ENCODE measurements around the gene MTHFR. TPM values are rescaled to one million over a fixed set of nuclear protein-coding genes. Genes with fewer than 3 reads are reported as not detected.
A peak's percentile ranks its signal among the peaks of the same experiment; 100 is the strongest.

Gene MTHFR
- total RNA-seq, 2 donors from 2014 or later = 22.3 to 30.0 TPM

DNA sequence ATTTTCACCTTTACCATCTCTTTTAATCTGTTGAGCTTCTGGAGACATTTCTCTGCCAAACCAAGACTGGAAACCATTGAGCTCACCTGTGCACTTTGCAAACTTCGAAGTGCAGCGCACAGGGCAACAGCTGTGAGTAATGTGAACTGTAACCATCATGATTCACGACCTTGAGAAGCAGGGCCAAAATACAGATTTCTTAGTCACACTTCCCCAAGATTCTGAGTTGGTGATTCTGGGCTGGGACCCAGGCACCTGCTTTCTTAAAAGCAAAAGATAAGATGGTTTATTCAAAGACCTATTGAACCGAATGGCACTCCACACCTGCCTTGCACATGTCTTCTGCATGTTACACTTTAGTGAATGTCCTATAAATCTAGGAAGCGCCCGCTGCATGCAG is 59.7 kb downstream of the MTHFR start:
- H3K27me3 Mint-ChIP-seq (ENCODE audit: insufficient read depth) = no peaks in the 10 kb centered on the region
- no peaks in the 10 kb centered on the region for H3K4me1 ChIP-seq (ENCODE audit: control insufficient read depth, insufficient read depth, low read length)
- peaks cover 5% of the 10 kb centered on the region for H3K36me3 ChIP-seq (ENCODE audit: control insufficient read depth, insufficient read depth, low read length)
- no peak overlapping the region for H3K27ac Mint-ChIP-seq
- WGBS, 2 experiments (ENCODE audit: insufficient coverage in 1 of 2, insufficient read length in 1 of 2) = 93 to 98% methylated on average over 5 to 6 of the region's 6 CpGs
- H3K27me3 ChIP-seq (ENCODE audit: control insufficient read depth, insufficient read depth, low read length, poor library complexity, severe bottlenecking) = no peaks in the 10 kb centered on the region
- no peak overlapping the region for H3K27ac ChIP-seq (ENCODE audit: low read depth, low read length)
- no peak overlapping the region for H3K9ac ChIP-seq (ENCODE audit: extremely low read depth, low read length, poor library complexity, severe bottlenecking)
- peaks cover 34% of the 10 kb centered on the region for H3K36me3 Mint-ChIP-seq (ENCODE audit: low read depth)
- no peaks in the 10 kb centered on the region for H3K9me3 Mint-ChIP-seq
- TF ChIP-seq, protein P1, sequence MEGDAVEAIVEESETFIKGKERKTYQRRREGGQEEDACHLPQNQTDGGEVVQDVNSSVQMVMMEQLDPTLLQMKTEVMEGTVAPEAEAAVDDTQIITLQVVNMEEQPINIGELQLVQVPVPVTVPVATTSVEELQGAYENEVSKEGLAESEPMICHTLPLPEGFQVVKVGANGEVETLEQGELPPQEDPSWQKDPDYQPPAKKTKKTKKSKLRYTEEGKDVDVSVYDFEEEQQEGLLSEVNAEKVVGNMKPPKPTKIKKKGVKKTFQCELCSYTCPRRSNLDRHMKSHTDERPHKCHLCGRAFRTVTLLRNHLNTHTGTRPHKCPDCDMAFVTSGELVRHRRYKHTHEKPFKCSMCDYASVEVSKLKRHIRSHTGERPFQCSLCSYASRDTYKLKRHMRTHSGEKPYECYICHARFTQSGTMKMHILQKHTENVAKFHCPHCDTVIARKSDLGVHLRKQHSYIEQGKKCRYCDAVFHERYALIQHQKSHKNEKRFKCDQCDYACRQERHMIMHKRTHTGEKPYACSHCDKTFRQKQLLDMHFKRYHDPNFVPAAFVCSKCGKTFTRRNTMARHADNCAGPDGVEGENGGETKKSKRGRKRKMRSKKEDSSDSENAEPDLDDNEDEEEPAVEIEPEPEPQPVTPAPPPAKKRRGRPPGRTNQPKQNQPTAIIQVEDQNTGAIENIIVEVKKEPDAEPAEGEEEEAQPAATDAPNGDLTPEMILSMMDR (conservative IDR thresholded peaks at IDR 0.05) = no peak
- no peak overlapping the region for H3K4me3 ChIP-seq (ENCODE audit: low read length)
- peaks cover 3% of the 10 kb centered on the region for H3K4me1 Mint-ChIP-seq
- no peak overlapping the region for H3K4me3 Mint-ChIP-seq
- H3K9me3 ChIP-seq (ENCODE audit: control insufficient read depth, low read length) = no peaks in the 10 kb centered on the region
- DNase-seq = no peak

GRCh38 chr1:11744287-11744686 is 61.5 kb downstream of the MTHFR start:
- H3K27me3 ChIP-seq (ENCODE audit: control insufficient read depth, insufficient read depth, low read length, poor library complexity, severe bottlenecking) = no peaks in the 10 kb centered on the region
- H3K36me3 Mint-ChIP-seq (ENCODE audit: low read depth) = peaks cover 34% of the 10 kb centered on the region
- no peaks in the 10 kb centered on the region for H3K4me1 ChIP-seq (ENCODE audit: control insufficient read depth, insufficient read depth, low read length)
- WGBS, 2 experiments (ENCODE audit: insufficient coverage in 1 of 2, insufficient read length in 1 of 2) = 90 to 94% methylated on average over 3 to 9 of the region's 9 CpGs
- H3K27ac Mint-ChIP-seq = no peak overlapping the region
- H3K9ac ChIP-seq (ENCODE audit: extremely low read depth, low read length, poor library complexity, severe bottlenecking) = no peak overlapping the region
- H3K4me3 Mint-ChIP-seq = no peak overlapping the region
- peaks cover 5% of the 10 kb centered on the region for H3K36me3 ChIP-seq (ENCODE audit: control insufficient read depth, insufficient read depth, low read length)
- no peaks in the 10 kb centered on the region for H3K9me3 ChIP-seq (ENCODE audit: control insufficient read depth, low read length)
- DNase-seq = peak; percentile 41
- no peak overlapping the region for H3K27ac ChIP-seq (ENCODE audit: low read depth, low read length)
- H3K4me3 ChIP-seq (ENCODE audit: low read length) = no peak overlapping the region
- TF ChIP-seq, protein P1 (conservative IDR thresholded peaks at IDR 0.05) = no peak
- H3K27me3 Mint-ChIP-seq (ENCODE audit: insufficient read depth) = no peaks in the 10 kb centered on the region
- no peaks in the 10 kb centered on the region for H3K9me3 Mint-ChIP-seq
- peaks cover 10% of the 10 kb centered on the region for H3K4me1 Mint-ChIP-seq

DNA sequence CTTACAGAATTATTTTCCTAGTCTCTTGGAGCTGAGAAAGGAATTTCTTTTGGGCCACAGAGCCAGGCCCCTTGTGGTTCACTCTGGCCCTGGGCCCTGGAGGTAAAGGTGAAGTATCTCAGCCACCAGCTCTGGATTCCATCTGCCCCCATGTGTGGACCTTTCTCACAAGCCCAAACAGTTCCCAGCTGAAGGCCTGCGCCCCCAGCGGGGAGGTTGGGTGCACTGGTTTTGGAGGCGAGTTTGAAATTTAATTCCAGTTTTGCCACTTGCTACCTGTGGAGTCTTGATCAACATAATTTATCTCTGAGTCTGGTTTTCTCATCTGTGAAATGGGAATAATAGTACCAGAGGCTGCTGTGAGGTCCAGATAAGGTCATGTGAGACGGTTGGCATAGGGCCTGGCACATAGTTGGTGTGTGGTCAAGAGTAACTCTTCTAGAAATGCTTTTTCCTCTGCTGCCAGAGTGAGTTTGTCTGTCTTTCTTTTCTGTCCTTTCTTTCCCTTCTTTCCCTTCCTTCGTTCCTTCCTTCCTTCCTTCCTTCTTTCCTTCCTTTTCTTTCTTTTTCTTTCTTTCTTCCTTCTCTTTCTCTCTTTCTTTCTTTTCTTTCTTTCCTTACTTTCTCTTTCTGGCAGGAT is 63.7 kb downstream of the MTHFR start:
- H3K36me3 ChIP-seq (ENCODE audit: control insufficient read depth, insufficient read depth, low read length) = peaks cover 5% of the 10 kb centered on the region
- H3K9me3 ChIP-seq (ENCODE audit: control insufficient read depth, low read length) = no peaks in the 10 kb centered on the region
- Mint-ChIP-seq H3K4me3 (no peak overlapping the region), H3K27ac (no peak overlapping the region), H3K4me1 (peaks cover 11% of the 10 kb centered on the region), H3K36me3 (ENCODE audit: low read depth) (peaks cover 22% of the 10 kb centered on the region), H3K27me3 (ENCODE audit: insufficient read depth) (no peaks in the 10 kb centered on the region), H3K9me3 (no peaks in the 10 kb centered on the region)
- TF ChIP-seq, protein P1 (conservative IDR thresholded peaks at IDR 0.05) = peak; percentile 46
- H3K27ac ChIP-seq (ENCODE audit: low read depth, low read length) = no peak overlapping the region
- H3K4me3 ChIP-seq (ENCODE audit: low read length) = no peak overlapping the region
- no peaks in the 10 kb centered on the region for H3K27me3 ChIP-seq (ENCODE audit: control insufficient read depth, insufficient read depth, low read length, poor library complexity, severe bottlenecking)
- no peaks in the 10 kb centered on the region for H3K4me1 ChIP-seq (ENCODE audit: control insufficient read depth, insufficient read depth, low read length)
- H3K9ac ChIP-seq (ENCODE audit: extremely low read depth, low read length, poor library complexity, severe bottlenecking) = no peak overlapping the region
- 92 to 93% methylated on average over 5 of the region's 5 CpGs for whole genome bisulfite sequencing, 2 experiments (ENCODE audit: insufficient coverage in 1 of 2, insufficient read length in 1 of 2)
- DNase-seq = peak; percentile 73
